DLD1 (cell line): ENCODE data around the gene TTC29.

Source experiments
- in situ Hi-C: cut with HindIII; loops from 2 replicates; pipeline ENCODE4 v1.10.0; 2017; ENCODE audit warnings: low sequenced_read_pairs

Gene TTC29

DNA sequence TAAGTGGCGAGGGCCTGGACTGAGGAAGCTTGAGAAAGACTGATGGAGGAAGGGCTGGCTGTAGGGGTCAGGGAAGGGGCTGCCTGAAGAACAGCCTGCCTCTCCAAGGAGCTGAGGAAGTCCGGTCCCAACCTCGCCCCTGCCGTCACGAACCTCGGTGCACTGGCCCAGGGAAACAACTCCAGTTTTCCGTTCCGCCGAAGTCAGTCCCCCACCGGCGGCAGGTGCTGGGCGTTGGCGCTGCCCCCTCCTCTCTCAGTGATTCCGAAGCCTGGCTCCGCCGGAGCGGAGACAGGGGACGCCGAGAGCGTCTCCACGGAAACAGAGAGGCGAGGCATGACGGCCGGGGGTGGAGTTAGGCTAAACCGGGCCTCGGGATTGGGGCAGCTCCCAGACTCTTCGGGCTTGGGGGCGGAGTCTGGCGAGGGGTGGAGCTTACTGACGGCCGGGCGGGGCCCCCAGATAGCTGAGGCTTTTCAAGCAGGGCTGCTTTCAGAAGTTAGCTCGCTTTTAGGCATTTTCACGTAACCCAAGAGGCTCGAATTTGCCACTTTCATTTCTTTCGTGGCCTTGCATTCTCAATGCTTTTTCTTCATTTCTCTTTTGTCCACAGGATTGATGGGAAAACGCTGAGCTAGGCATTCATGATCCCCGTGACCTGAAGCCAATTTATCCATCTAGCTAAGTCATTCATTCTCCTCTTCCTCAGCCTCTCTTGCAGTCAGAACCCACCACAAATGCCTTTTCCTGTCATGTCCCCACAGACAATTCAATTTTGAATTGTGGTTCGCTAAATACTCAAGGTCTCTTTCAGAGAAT is at the start of gene TTC29:
TSS of gene TTC29 (minus strand) at position 309 of the 819 bp plus-strand sequence. CDS start 5,969 bp downstream, outside the sequence.
- in situ Hi-C loops = loop anchor here (25.0 kb wide), 1 partner anchor 608 kb away; no protein-coding TSS in a partner anchor

DNA sequence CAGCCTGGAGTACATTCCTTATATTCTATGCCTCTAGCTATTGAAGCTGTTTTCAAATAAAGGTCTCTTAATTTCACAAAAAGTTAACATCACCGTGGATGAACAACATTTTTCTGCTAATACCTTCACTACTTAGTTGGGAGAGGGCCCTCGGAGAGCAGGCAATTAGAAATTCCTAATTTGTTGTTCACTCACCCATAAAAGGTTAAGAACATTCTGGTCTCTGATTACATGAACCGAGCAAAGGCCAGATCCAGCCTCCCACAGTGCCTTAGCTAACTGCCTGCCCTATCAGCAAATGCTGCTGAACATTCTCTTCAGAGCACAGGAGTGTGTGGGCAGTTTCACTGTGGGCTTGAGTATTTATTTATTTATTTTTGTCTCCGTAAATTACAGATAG is 36.0 kb upstream of the TTC29 start:
- in situ Hi-C loops = no loop called here

DNA sequence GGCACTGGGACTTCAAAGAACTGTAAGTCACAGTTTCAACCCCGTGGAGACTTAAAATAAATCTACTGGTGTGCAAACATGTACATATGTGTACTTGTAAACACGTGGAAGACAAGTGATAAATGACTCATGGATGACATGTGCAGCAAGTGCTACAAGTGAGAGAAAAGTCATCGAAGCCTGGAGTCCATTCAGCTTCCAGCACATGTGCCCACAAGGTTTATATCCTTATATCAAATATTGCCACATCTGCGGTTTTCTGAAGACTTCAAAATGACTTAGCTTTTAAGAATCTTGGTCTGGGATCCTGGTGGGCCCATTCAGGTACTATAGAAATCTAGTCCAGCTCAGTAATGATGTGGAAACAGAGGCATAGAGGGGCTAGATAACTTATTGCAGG is 33.0 kb upstream of the TTC29 start:
- in situ Hi-C loops = no loop called here

DNA sequence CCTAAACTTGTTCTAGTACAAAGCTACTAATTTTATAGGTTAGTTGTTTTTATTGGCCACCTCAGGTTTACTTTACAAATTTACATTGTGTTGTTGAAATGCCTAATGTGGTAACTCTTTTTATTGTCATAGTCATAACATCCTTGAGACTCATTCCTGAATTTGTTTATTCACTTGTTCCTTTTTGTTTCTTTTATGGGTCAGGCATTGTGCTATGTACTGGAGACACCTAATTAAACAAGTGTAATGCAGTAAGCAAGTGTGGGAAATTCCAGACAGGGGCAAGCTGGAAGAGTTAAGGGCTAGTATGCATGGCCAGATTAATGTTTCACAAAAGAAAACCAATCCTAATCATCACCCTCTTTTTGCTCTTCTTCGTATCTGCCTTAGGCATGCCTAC is 30.5 kb upstream of the TTC29 start:
- in situ Hi-C loops = no loop called here

- in situ Hi-C loops = no loop called here
These were observed 29.9 kb upstream of the TTC29 start for GRCh38 chr4:146975527-146975926.

GRCh38 chr4:146975036-146975435 is 29.4 kb upstream of the TTC29 start:
- in situ Hi-C loops = no loop called here

- in situ Hi-C loops = no loop called here
These were observed 26.4 kb upstream of the TTC29 start for GRCh38 chr4:146972036-146972435.

DNA sequence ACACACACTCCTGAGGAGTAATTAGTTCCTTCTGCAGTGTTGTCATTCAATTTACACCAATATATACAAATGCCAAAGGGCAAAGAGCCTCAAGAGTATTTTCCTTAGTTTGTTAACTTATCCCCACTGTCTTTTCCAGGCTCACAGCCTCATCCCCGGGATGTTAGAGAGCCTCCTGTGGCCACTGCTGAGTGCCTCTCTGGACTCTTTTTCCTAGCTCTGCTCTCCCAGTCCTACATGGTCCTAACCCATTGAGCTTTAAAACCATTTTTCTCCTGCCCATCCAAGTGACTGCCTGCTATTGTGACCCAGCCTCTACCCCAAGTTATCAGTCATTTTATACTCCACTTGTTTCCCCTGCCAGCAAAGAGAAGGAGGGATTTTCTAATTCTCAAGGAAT is 23.5 kb upstream of the TTC29 start:
- in situ Hi-C loops = no loop called here

DNA sequence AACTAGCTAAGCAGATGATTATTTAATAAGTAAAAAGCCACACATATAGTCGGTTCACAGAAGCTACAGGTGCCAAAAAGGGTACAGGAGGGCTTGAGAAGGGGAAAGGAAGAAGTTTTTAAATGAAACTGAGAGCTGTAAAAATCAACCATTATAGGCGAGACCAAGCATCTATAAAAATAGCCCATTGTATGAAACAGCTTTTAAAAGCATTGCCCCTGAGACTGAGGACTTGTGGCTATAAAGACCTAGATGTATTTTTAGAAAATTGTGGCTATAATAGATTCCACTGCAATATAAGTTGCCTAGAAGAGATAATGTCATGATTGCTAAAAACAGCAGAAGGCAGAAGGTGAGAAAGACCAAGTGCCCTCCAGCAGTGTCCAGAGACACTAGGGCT is 15.0 kb upstream of the TTC29 start:
- in situ Hi-C loops = no loop called here

DNA sequence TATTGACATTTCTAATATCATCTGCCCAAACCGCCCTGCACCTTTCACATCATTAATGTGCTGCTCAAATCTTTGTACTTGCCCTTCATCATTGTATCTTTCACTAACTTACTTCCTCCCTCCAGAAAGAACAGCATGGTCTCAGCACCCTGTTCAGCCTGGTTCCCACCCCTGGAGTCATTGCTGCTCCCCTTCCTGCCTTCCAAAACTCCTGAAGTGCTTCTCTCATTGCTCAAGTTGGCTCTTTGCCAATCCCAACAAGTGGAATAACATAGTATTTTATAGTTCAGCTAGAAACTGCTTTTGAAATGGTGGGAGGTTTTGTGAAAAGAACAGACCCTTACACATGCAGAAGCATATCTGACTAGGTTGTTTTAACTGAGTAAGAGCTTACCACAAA is 14.0 kb upstream of the TTC29 start:
- in situ Hi-C loops = no loop called here

- in situ Hi-C loops = no loop called here
These were observed 11.6 kb upstream of the TTC29 start for GRCh38 chr4:146957237-146957636.

- in situ Hi-C loops = no loop called here
These were observed 7.2 kb upstream of the TTC29 start for GRCh38 chr4:146952896-146953295.

DNA sequence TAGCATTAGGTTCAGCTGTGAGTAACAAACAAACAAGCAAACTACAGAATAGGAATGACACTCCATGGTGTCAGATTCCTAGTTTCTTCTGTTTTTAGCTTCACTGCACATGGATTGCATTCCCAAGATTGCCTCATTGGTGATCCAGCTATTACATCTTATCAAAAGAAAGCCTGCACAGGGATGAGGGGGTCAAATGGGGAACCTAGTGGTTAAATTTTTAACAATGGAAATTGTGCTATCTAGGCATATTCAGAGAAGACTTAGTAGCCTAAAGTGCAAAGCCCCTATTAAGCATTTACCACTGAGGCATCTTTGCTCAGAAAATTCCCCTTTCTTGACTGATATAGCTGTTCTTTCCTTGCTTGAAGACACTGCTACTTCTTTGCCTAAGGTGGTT is 3.9 kb upstream of the TTC29 start:
- in situ Hi-C loops = loop anchor here (25.0 kb wide), 1 partner anchor 612 kb away; no protein-coding TSS in a partner anchor

DNA sequence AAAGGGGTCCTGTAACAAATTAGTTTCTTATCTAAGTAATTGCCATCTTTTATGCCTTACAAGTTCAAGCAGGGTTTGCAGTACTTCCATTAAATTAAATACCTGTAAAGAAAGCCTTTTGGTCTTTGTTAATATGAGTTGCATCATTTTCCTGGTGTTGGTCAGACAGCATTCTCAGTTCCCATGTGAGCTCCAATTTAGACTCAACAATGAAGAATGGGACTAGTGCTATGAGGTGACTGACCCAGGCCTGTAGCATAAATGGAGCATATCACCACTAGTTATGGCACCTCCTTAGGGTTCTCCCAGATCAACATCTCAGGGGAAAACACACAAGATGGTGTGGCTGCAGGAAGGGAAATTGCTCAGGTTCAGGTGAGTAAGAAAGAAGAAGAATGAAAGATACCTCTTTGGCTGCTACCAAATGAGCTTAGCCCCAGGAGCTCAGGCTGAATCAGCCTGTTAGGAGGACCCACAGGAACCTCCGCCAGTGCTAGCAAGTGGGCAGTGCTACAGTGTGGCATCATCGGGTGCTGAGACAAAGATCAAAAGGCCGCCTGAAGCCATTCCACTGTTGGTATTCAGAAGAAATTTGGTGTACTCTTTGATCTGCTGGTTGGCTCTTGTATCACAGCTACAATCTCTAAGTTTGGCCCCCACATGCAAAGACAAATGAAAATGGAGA is 1.8 kb downstream of the TTC29 start:
- in situ Hi-C loops = loop anchor here (25.0 kb wide), 1 partner anchor 607 kb away; no protein-coding TSS in a partner anchor

DNA sequence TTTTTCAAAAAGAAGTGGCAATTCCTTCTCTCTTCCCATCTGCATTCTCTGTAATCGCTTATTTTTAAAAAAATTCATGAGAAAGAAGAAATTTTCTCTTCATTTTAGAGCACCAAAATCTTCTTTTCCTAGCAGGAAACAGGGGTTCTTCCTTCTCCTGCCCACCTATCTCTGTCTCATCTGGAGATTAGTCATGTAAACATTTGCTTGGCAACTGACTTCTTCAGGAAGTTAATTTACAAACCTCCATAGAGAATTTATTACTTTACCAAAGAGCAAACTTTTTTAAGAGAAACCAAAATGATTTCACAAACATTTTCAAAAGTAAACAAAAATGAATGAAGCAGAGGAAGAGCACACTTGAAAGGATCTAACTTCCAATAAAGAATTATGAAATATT is 13.5 kb downstream of the TTC29 start:
- in situ Hi-C loops = loop anchor here (25.0 kb wide), 1 partner anchor 595 kb away; no protein-coding TSS in a partner anchor

DNA sequence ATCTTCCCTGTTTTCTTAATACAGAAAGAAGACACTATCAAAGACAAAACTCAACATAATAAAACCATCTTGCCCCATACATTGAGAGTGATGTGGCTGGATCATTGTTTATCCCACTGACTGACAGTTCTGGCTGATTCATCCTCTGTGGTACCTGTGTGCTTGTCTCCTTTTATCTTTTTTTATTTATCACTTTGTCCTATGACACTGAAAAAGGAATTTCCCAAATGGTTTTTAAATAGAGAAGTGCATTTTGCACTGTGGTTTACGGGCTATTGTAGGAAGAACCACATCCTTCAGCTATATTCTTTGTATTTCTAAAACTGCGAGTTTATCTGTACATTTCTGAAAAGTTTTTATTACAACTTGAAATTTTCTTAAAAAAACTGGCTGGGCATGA is 15.0 kb downstream of the TTC29 start:
- in situ Hi-C loops = loop anchor here (25.0 kb wide), 1 partner anchor 593 kb away; no protein-coding TSS in a partner anchor

- in situ Hi-C loops = loop anchor here (25.0 kb wide), 1 partner anchor 590 kb away; no protein-coding TSS in a partner anchor
These were observed 18.0 kb downstream of the TTC29 start for GRCh38 chr4:146927695-146928094.

DNA sequence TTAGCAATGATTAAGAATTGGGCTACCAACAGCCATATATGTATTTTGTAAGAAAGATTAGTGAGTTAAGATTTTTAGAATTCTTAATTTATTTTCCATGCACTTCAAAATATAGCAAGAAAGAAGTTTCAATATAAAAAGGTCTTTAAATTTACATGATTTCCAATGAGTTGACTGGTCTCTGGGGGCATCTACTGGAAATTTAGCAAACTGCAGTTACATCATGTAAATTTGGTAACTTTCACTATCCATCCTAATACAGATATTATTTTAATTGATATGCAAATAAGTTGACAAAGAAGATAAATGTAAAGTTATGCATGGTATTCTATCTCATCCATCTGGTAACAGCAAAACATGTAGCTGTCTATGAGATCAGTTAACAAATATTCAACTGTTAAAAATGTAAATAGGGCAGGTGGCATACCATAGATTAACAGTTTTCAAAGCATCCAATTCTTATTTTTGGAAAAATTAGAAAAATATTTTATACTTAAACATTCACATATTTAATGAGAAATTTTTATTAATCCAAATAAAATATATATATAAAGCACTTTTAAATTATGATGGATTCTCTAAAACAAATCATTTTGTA is 29.1 kb downstream of the TTC29 start:
- in situ Hi-C loops = no loop called here

GRCh38 chr4:146915132-146915531 is 30.5 kb downstream of the TTC29 start:
- in situ Hi-C loops = no loop called here

GRCh38 chr4:146900295-146900694 is 45.4 kb downstream of the TTC29 start:
- in situ Hi-C loops = no loop called here

- in situ Hi-C loops = no loop called here
These were observed 55.4 kb downstream of the TTC29 start for GRCh38 chr4:146890301-146890700.
